HepG2 (cell line): ENCODE measurements around the gene NFIC. TPM values are rescaled to one million over a fixed set of nuclear protein-coding genes. Genes with fewer than 3 reads are reported as not detected.

Experiments used
- CC2D1A ChIP-seq: sonication (generic); formaldehyde crosslinking; IDR thresholded peaks from 2 replicates; pipeline ENCODE4 v1.8.1; 2023; ENCODE audit warnings: mild to moderate bottlenecking, missing genetic modification reagents
- FOSL1 ChIP-seq: sonication (generic); formaldehyde crosslinking; IDR thresholded peaks from 2 replicates; pipeline ENCODE4 v1.9.0; 2021; ENCODE audit warnings: missing genetic modification reagents, borderline replicate concordance
- FOXK1 ChIP-seq: sonication (generic); formaldehyde crosslinking; IDR thresholded peaks from 2 replicates; pipeline ENCODE4 v1.4.0; 2020; ENCODE audit warnings: low read depth, missing genetic modification reagents, borderline replicate concordance
- GABPB1 ChIP-seq: IDR thresholded peaks from 2 replicates; pipeline ENCODE4 v1.6.1; 2016; ENCODE audit warnings: mild to moderate bottlenecking, missing genetic modification reagents, moderate library complexity, missing compliant biosample characterization
- GATAD2A ChIP-seq: IDR thresholded peaks from 2 replicates; pipeline ENCODE4 v1.6.1; 2016
- HCFC1 ChIP-seq: fragments of 150-350 bp; IDR thresholded peaks from 2 replicates; pipeline ENCODE4 v1.6.1; 2014; ENCODE audit warnings: low read depth, low read length
- HNF4G ChIP-seq, 2 experiments: sonication (generic) in 1 of 2; formaldehyde crosslinking in 1 of 2; IDR thresholded peaks; 2 replicates each; pipeline versions ENCODE4 v1.4.0 to v1.6.1; 2011 to 2020; ENCODE audit warnings: borderline replicate concordance in 2 of 2, low read depth in 2 of 2, mild to moderate bottlenecking in 2 of 2, low read length in 1 of 2, missing genetic modification reagents in 1 of 2, moderate library complexity in 1 of 2
- HNRNPL ChIP-seq: fragments of 200-400 bp; formaldehyde crosslinking; IDR thresholded peaks from 2 replicates; pipeline ENCODE4 v1.6.1; 2017; ENCODE audit warnings: mild to moderate bottlenecking, low read depth, low read length
- IKZF1 ChIP-seq: fragments of 450-650 bp; IDR thresholded peaks from 2 replicates; pipeline ENCODE4 v1.7.1; 2016
- KDM3A ChIP-seq: IDR thresholded peaks from 2 replicates; pipeline ENCODE4 v1.6.1; 2018; ENCODE audit warnings: low read depth, missing compliant biosample characterization
- MED13 ChIP-seq: sonication (generic); formaldehyde crosslinking; IDR thresholded peaks from 2 replicates; pipeline ENCODE4 v1.5.0; 2020; ENCODE audit warnings: missing genetic modification reagents
- NCOA1 ChIP-seq: sonication (generic); formaldehyde crosslinking; IDR thresholded peaks from 2 replicates; pipeline ENCODE4 v1.9.0; 2021; ENCODE audit warnings: missing genetic modification reagents
- NCOA2 ChIP-seq: sonication (generic); formaldehyde crosslinking; IDR thresholded peaks from 2 replicates; pipeline ENCODE4 v1.8.0; 2022; ENCODE audit warnings: inconsistent platforms
- ONECUT2 ChIP-seq: sonication (generic); formaldehyde crosslinking; IDR thresholded peaks from 2 replicates; pipeline ENCODE4 v1.4.0; 2020; ENCODE audit warnings: missing genetic modification reagents
- REXO4 ChIP-seq: sonication (generic); formaldehyde crosslinking; IDR thresholded peaks from 2 replicates; pipeline ENCODE4 v1.8.0; 2022; ENCODE audit warnings: missing genetic modification reagents, mild to moderate bottlenecking, borderline replicate concordance
- SP4 ChIP-seq: sonication (generic); formaldehyde crosslinking; IDR thresholded peaks from 2 replicates; pipeline ENCODE4 v1.8.1; 2023; ENCODE audit warnings: mild to moderate bottlenecking, missing genetic modification reagents
- TBX3 ChIP-seq: fragments of 450-650 bp; IDR thresholded peaks from 2 replicates; pipeline ENCODE4 v1.6.1; 2017; ENCODE audit warnings: antibody characterized with exemption, mild to moderate bottlenecking, inconsistent platforms, borderline replicate concordance
- THYN1 ChIP-seq: sonication (generic); formaldehyde crosslinking; IDR thresholded peaks from 2 replicates; pipeline ENCODE4 v1.8.1; 2023; ENCODE audit warnings: low read depth, mild to moderate bottlenecking, moderate library complexity, missing genetic modification reagents, borderline replicate concordance
- ZMYM4 ChIP-seq: sonication (generic); formaldehyde crosslinking; IDR thresholded peaks from 2 replicates; pipeline ENCODE4 v1.8.1; 2023; ENCODE audit warnings: mild to moderate bottlenecking, missing genetic modification reagents
- ZNF225 ChIP-seq: sonication (generic); formaldehyde crosslinking; IDR thresholded peaks from 2 replicates; pipeline ENCODE4 v1.4.0; 2020; ENCODE audit warnings: mild to moderate bottlenecking, missing genetic modification reagents
- ZNF234 ChIP-seq: sonication (generic); formaldehyde crosslinking; conservative IDR thresholded peaks from 2 replicates; pipeline ENCODE4 v1.5.1; 2020; ENCODE audit warnings: mild to moderate bottlenecking, missing genetic modification reagents
- ZNF879 ChIP-seq: sonication (generic); formaldehyde crosslinking; IDR thresholded peaks from 2 replicates; pipeline ENCODE4 v1.8.1; 2023; ENCODE audit warnings: missing genetic modification reagents
- ZSCAN22 ChIP-seq: sonication (generic); formaldehyde crosslinking; IDR thresholded peaks from 2 replicates; pipeline ENCODE4 v1.4.0; 2020; ENCODE audit warnings: mild to moderate bottlenecking, missing genetic modification reagents
- polyA plus RNA-seq, 8 experiments: library from polyadenylated mRNA; depleted of rRNA in 3 of 8; stranded (reverse) in 7 of 8; unstranded in 1 of 8; fragments of >200 nt; fragmentation: Illumina TruSeq in 4 of 8; extraction: Trizol in 4 of 8; gene quantifications; 2 replicates each; pipeline versions ENCODE4 v1.2.1 to v1.2.3, GENCODE V29; 2011 to 2016; ENCODE audit warnings: low read depth in 4 of 8, missing spikeins in 1 of 8, mixed read lengths in 1 of 8; ENCODE audit not compliant: insufficient read depth in 1 of 8
- total RNA-seq, 5 experiments: library from RNA; depleted of rRNA; stranded (reverse); fragments of >200 nt; fragmentation: Illumina TruSeq; extraction: Trizol; gene quantifications; 2 replicates each; pipeline ENCODE4 v1.2.3, GENCODE V29; 2016; ENCODE audit warnings: low read depth in 1 of 5
- TF ChIP-seq, protein P1 (sequence below): sonication (generic); formaldehyde crosslinking; IDR thresholded peaks from 2 replicates; pipeline ENCODE4 v1.5.1; 2020; ENCODE audit warnings: mild to moderate bottlenecking, missing genetic modification reagents, moderate library complexity
- TF ChIP-seq, protein P2 (sequence below): sonication (generic); formaldehyde crosslinking; IDR thresholded peaks from 2 replicates; pipeline ENCODE4 v1.5.0; 2020; ENCODE audit warnings: mild to moderate bottlenecking, missing genetic modification reagents

Gene NFIC
- total and polyA plus RNA-seq, 2 of the 13 experiments (the other 11 are each of a cell fraction or from before 2014, with no cell fraction given) = 1.3 to 2.5 TPM

DNA sequence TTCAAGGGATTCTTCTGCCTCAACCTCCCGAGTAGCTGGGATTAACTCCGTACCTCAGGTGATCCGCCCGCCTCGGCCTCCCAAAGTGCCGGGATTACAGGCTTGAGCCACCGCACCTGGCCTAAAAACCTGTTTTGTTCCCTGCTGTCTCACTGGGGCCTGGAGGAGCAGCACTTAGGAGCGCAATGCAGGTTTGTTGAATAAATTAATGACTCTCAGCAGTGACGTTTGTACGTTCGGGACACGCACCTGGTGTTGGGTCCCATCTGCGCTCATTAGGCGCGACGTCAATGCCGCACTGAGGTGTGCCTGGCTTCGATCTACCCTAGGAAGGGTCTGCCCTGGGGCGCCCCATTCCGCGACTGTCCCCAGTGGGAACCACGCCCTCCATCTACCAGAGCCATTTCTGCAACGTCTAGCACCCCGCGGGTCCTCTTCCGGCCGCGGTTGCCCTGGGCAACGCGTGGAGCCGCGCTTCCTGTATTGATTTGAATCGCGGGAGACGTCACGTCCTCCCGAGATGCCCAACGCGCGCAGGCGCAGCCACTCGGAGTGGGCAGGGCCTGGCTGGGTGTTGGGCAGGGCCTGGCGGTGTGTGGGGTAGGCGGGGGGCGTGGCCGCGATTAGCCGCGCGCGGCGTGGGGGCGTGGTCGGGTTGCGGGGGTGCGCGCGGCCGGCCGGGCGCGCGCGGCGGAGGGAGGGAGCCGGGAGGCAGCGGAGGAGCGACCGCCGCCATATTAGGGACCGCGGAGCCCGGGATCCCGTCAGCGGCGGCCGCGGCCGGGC lies 139.4 kb downstream of the NFIC start, which contains the start of gene FZR1 (continued):
- TF ChIP-seq SP4 (peak; percentile 89), THYN1 (no peak), CC2D1A (CRISPR knock-in tag) (no peak), IKZF1 (no peak), GATAD2A (CRISPR knock-in tag) (peak; percentile 83), FOXK1 (CRISPR knock-in tag) (peak; percentile 89), GABPB1 (CRISPR knock-in tag) (peak; percentile 96), REXO4 (CRISPR knock-in tag) (no peak), MED13 (CRISPR knock-in tag) (no peak), ZNF225 (CRISPR knock-in tag) (no peak), TBX3 (peak; percentile 53; the same call in 1 of the 2 replicates), ZNF234 (CRISPR knock-in tag) (no peak), FOSL1 (no peak), ZMYM4 (CRISPR knock-in tag) (peak; percentile 64; the same call in 1 of the 2 replicates), NCOA1 (CRISPR knock-in tag) (no peak), HNRNPL (no peak), ZSCAN22 (no peak), NCOA2 (CRISPR knock-in tag) (0 out of 2 replicates have a peak, but pooled peaks have one; percentile 33), KDM3A (CRISPR knock-in tag) (no peak; the same call in 1 of the 2 replicates), ZNF879 (no peak), HCFC1 (peak; percentile 62; the same call in 1 of the 2 replicates), HNF4G (IDR thresholded peaks at IDR 0.05; ENCODE audit: borderline replicate concordance, low read depth, low read length) (no peak), HNF4G (CRISPR knock-in tag; IDR thresholded peaks at IDR 0.05; ENCODE audit: borderline replicate concordance, low read depth) (no peak), ONECUT2 (CRISPR knock-in tag) (peak; percentile 99)
- TF ChIP-seq, protein P1, sequence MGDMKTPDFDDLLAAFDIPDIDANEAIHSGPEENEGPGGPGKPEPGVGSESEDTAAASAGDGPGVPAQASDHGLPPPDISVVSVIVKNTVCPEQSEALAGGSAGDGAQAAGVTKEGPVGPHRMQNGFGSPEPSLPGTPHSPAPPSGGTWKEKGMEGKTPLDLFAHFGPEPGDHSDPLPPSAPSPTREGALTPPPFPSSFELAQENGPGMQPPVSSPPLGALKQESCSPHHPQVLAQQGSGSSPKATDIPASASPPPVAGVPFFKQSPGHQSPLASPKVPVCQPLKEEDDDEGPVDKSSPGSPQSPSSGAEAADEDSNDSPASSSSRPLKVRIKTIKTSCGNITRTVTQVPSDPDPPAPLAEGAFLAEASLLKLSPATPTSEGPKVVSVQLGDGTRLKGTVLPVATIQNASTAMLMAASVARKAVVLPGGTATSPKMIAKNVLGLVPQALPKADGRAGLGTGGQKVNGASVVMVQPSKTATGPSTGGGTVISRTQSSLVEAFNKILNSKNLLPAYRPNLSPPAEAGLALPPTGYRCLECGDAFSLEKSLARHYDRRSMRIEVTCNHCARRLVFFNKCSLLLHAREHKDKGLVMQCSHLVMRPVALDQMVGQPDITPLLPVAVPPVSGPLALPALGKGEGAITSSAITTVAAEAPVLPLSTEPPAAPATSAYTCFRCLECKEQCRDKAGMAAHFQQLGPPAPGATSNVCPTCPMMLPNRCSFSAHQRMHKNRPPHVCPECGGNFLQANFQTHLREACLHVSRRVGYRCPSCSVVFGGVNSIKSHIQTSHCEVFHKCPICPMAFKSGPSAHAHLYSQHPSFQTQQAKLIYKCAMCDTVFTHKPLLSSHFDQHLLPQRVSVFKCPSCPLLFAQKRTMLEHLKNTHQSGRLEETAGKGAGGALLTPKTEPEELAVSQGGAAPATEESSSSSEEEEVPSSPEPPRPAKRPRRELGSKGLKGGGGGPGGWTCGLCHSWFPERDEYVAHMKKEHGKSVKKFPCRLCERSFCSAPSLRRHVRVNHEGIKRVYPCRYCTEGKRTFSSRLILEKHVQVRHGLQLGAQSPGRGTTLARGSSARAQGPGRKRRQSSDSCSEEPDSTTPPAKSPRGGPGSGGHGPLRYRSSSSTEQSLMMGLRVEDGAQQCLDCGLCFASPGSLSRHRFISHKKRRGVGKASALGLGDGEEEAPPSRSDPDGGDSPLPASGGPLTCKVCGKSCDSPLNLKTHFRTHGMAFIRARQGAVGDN (CRISPR knock-in tag) = peak; percentile 85
- TF ChIP-seq, protein P2, sequence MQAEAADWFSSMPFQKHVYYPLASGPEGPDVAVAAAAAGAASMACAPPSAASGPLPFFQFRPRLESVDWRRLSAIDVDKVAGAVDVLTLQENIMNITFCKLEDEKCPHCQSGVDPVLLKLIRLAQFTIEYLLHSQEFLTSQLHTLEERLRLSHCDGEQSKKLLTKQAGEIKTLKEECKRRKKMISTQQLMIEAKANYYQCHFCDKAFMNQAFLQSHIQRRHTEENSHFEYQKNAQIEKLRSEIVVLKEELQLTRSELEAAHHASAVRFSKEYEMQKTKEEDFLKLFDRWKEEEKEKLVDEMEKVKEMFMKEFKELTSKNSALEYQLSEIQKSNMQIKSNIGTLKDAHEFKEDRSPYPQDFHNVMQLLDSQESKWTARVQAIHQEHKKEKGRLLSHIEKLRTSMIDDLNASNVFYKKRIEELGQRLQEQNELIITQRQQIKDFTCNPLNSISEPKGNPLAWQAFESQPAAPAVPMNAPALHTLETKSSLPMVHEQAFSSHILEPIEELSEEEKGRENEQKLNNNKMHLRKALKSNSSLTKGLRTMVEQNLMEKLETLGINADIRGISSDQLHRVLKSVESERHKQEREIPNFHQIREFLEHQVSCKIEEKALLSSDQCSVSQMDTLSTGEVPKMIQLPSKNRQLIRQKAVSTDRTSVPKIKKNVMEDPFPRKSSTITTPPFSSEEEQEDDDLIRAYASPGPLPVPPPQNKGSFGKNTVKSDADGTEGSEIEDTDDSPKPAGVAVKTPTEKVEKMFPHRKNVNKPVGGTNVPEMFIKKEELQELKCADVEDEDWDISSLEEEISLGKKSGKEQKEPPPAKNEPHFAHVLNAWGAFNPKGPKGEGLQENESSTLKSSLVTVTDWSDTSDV = 0 out of 2 replicates have a peak, but pooled peaks have one; percentile 25
